IMR-90 (cell line): ENCODE data around the gene C12orf60. TPM values are rescaled to one million over a fixed set of nuclear protein-coding genes. Genes with fewer than 3 reads are reported as not detected.

Experiments
- ATAC-seq: fragments of 200-7000 bp; cut with Tn5 transposase; 2 replicates; pipeline ENCODE4 v1.9.1; 2020; ENCODE audit warnings: low read depth, mild to moderate bottlenecking, moderate library complexity
- BruUV-seq: library from RNA; stranded (reverse); fragments of 400-500 nt; replicated peaks from 2 replicates; lab custom pipeline; 2021; lab: Mats Ljungman, UMichigan
- CTCF ChIA-PET: fragments of 300-600 bp; formaldehyde crosslinking; extraction: SDS; loops from one replicate; lab custom pipeline; 2021; ENCODE audit warnings: antibody characterized with exemption; lab: Yijun Ruan, JAX
- POLR2A ChIA-PET: fragments of 300-600 bp; sonication (Branson Sonifier 250); formaldehyde crosslinking; loops from one replicate; lab custom pipeline; 2022; ENCODE audit warnings: antibody characterized with exemption; ENCODE audit not compliant: unreplicated experiment; lab: Charles Lee
- DNase-seq: peaks from one replicate; pipeline ENCODE4 v3.0.0; 2013
- H2AFZ ChIP-seq: replicated peaks from 2 replicates; pipeline ENCODE3; 2013; ENCODE audit warnings: low read length, mild to moderate bottlenecking; ENCODE audit not compliant: poor library complexity
- H2AK5ac ChIP-seq: 2 replicates; pipeline ENCODE4 v1.6.1; 2013; ENCODE audit warnings: low read depth, low read length, inconsistent platforms
- H2AK9ac ChIP-seq: replicated peaks from 2 replicates; pipeline ENCODE3; 2013; ENCODE audit warnings: mild to moderate bottlenecking, low read depth, low read length, moderate library complexity; ENCODE audit not compliant: poor library complexity
- H2BK120ac ChIP-seq: 2 replicates; pipeline ENCODE4 v1.6.1; 2013; ENCODE audit warnings: low read depth, low read length, inconsistent platforms
- H2BK15ac ChIP-seq: 3 replicates; pipeline ENCODE4 v1.6.1; 2013; ENCODE audit warnings: low read depth, low read length, inconsistent platforms
- H2BK20ac ChIP-seq: 2 replicates; pipeline ENCODE4 v1.6.1; 2013; ENCODE audit warnings: low read depth, mild to moderate bottlenecking, inconsistent platforms, low read length, moderate library complexity
- H2BK5ac ChIP-seq: 2 replicates; pipeline ENCODE4 v1.6.1; 2013; ENCODE audit warnings: mild to moderate bottlenecking, low read depth, low read length, inconsistent platforms; ENCODE audit not compliant: poor library complexity, severe bottlenecking
- H3K14ac ChIP-seq: replicated peaks from 2 replicates; pipeline ENCODE4 v1.6.1; 2013; ENCODE audit warnings: low read depth, low read length, inconsistent platforms
- H3K18ac ChIP-seq: 2 replicates; pipeline ENCODE4 v1.6.1; 2013; ENCODE audit warnings: low read depth, low read length, control low read depth
- H3K23ac ChIP-seq: 2 replicates; pipeline ENCODE4 v1.6.1; 2013; ENCODE audit warnings: low read depth, low read length, inconsistent platforms
- H3K27ac ChIP-seq: 2 replicates; pipeline ENCODE4 v1.5.1; 2013; ENCODE audit warnings: mild to moderate bottlenecking, control low read depth, low read length; ENCODE audit not compliant: insufficient read depth
- H3K27me3 ChIP-seq: 2 replicates; pipeline ENCODE4 v1.6.1; 2013; ENCODE audit warnings: low read length; ENCODE audit not compliant: control insufficient read depth, insufficient read depth
- H3K36me3 ChIP-seq: 2 replicates; pipeline ENCODE4 v1.6.1; 2013; ENCODE audit warnings: low read length, mixed read lengths; ENCODE audit not compliant: control insufficient read depth, insufficient read depth
- H3K4ac ChIP-seq: 2 replicates; pipeline ENCODE4 v1.6.1; 2013; ENCODE audit warnings: low read depth, low read length, inconsistent platforms
- H3K4me1 ChIP-seq: 2 replicates; pipeline ENCODE4 v1.6.1; 2013; ENCODE audit warnings: low read length, mixed read lengths; ENCODE audit not compliant: control insufficient read depth, insufficient read depth
- H3K4me2 ChIP-seq: 2 replicates; pipeline ENCODE4 v1.6.1; 2013; ENCODE audit warnings: low read depth, mild to moderate bottlenecking, control low read depth, low read length, moderate library complexity
- H3K4me3 ChIP-seq: 2 replicates; pipeline ENCODE4 v1.5.1; 2013; ENCODE audit warnings: low read depth, mild to moderate bottlenecking, control low read depth, low read length, moderate library complexity; ENCODE audit not compliant: insufficient read depth
- H3K56ac ChIP-seq: 2 replicates; pipeline ENCODE4 v1.6.1; 2013; ENCODE audit warnings: low read length, inconsistent platforms; ENCODE audit not compliant: insufficient read depth; ENCODE audit errors: extremely low read depth
- H3K79me1 ChIP-seq, 2 experiments: 2 replicates each; pipeline ENCODE4 v1.6.1; 2013; ENCODE audit warnings: low read length in 2 of 2, inconsistent platforms in 1 of 2, low read depth in 1 of 2
- H3K9ac ChIP-seq: 2 replicates; pipeline ENCODE4 v1.6.1; 2013; ENCODE audit warnings: low read depth, low read length, control low read depth
- H3K9me1 ChIP-seq: 2 replicates; pipeline ENCODE4 v1.6.1; 2013; ENCODE audit warnings: low read length, inconsistent platforms; ENCODE audit not compliant: insufficient read depth
- H3K9me3 ChIP-seq: 2 replicates; pipeline ENCODE4 v1.6.1; 2013; ENCODE audit warnings: low read length; ENCODE audit not compliant: control insufficient read depth, insufficient read depth
- H4K20me1 ChIP-seq: 2 replicates; pipeline ENCODE4 v1.6.1; 2013; ENCODE audit warnings: low read length, inconsistent platforms; ENCODE audit not compliant: insufficient read depth
- H4K5ac ChIP-seq: 2 replicates; pipeline ENCODE4 v1.6.1; 2013; ENCODE audit warnings: mild to moderate bottlenecking, low read depth, low read length, control low read depth
- H4K8ac ChIP-seq, 2 experiments: 2 replicates each; pipeline ENCODE4 v1.6.1; 2013; ENCODE audit warnings: low read depth in 2 of 2, low read length in 2 of 2, control low read depth in 1 of 2, inconsistent platforms in 1 of 2
- H4K91ac ChIP-seq: 2 replicates; pipeline ENCODE4 v1.6.1; 2013; ENCODE audit warnings: low read depth, low read length, inconsistent platforms; ENCODE audit not compliant: insufficient read depth
- BHLHE40 ChIP-seq: fragments of 150-350 bp; IDR thresholded peaks from 2 replicates; pipeline ENCODE4 v1.6.1; 2016; ENCODE audit warnings: mild to moderate bottlenecking, low read depth, low read length
- CHD1 ChIP-seq: IDR thresholded peaks from 2 replicates; pipeline ENCODE4 v1.6.1; 2012; ENCODE audit warnings: low read depth, low read length, improper control_type of control experiment
- CTCF ChIP-seq: conservative IDR thresholded peaks from 2 replicates; pipeline ENCODE4 v1.5.1; 2012; ENCODE audit warnings: mild to moderate bottlenecking, low read depth, low read length, improper control_type of control experiment
- ELK1 ChIP-seq: fragments of 150-350 bp; IDR thresholded peaks from 2 replicates; pipeline ENCODE4 v1.6.1; 2016; ENCODE audit warnings: low read depth, mild to moderate bottlenecking, low read length, moderate library complexity, borderline replicate concordance
- MAFK ChIP-seq: IDR thresholded peaks from 2 replicates; pipeline ENCODE4 v1.6.1; 2012; ENCODE audit warnings: low read depth, low read length, improper control_type of control experiment
- MXI1 ChIP-seq: IDR thresholded peaks from 2 replicates; pipeline ENCODE4 v1.6.1; 2012; ENCODE audit warnings: low read depth, mild to moderate bottlenecking, low read length, moderate library complexity, borderline replicate concordance
- NFE2L2 ChIP-seq: fragments of 150-350 bp; IDR thresholded peaks from 2 replicates; pipeline ENCODE4 v1.6.1; 2016; ENCODE audit warnings: low read depth, mild to moderate bottlenecking, low read length
- POLR2A ChIP-seq: IDR thresholded peaks from 2 replicates; pipeline ENCODE4 v1.6.1; 2012; ENCODE audit warnings: mild to moderate bottlenecking, low read depth, low read length
- RCOR1 ChIP-seq: IDR thresholded peaks from 2 replicates; pipeline ENCODE4 v1.6.1; 2012; ENCODE audit warnings: mild to moderate bottlenecking, low read length, improper control_type of control experiment; ENCODE audit not compliant: insufficient replicate concordance
- SMC3 ChIP-seq: fragments of 150-350 bp; IDR thresholded peaks from 2 replicates; pipeline ENCODE4 v1.6.1; 2016; ENCODE audit warnings: low read depth, mild to moderate bottlenecking, antibody characterized with exemption, low read length, moderate library complexity
- WGBS, 2 experiments: methylation state at CpG; one replicate each; pipeline versions ENCODE4 v1.1.5 to v1.1.7; 2013; ENCODE audit warnings: missing lambda C conversion rate in 2 of 2; ENCODE audit not compliant: insufficient read length in 1 of 2; ENCODE audit errors: extremely low coverage in 2 of 2; 5-methylcytosine and 5-hydroxymethylcytosine counted together
- dilution Hi-C: fragments of 300-500 bp; cut with HindIII; formaldehyde crosslinking; loops from one replicate; pipeline ENCODE4 v1.14.3; 2018; ENCODE audit warnings: low sequenced_read_pairs; ENCODE audit not compliant: unreplicated experiment
- in situ Hi-C: fragments of 300-500 bp; cut with MboI; formaldehyde crosslinking; loops from 3 replicates; pipeline ENCODE4 v1.14.3; 2019; ENCODE audit warnings: low sequenced_read_pairs, inconsistent platforms, mixed read lengths
- intact Hi-C: fragments of 100-400 bp; cut with micrococcal nuclease; formaldehyde crosslinking; loops from 2 replicates; pipeline ENCODE4 v1.10.0; 2022
- polyA plus RNA-seq, 3 experiments: library from polyadenylated mRNA; depleted of rRNA; stranded (reverse); fragments of >200 nt; gene quantifications; 2 replicates each; pipeline ENCODE4 v1.2.3, GENCODE V29; 2012; ENCODE audit warnings: low replicate concordance in 1 of 3
- total RNA-seq: library from RNA; depleted of rRNA; stranded (reverse); fragments of >200 nt; gene quantifications from 2 replicates; pipeline ENCODE4 v1.2.3, GENCODE V29; 2012

Gene C12orf60
- total and polyA plus RNA-seq, 2 of the 4 experiments (the other 2 are of a cell fraction): 1.1 TPM

- Histone ChIP-seq H3K4me2 (no peak overlapping the region), H3K4me3 (no peak overlapping the region), H2AFZ (no peak overlapping the region), H2BK120ac (no peak overlapping the region), H4K8ac (no peak overlapping the region), H3K23ac (no peak overlapping the region), H3K4me1 (no peaks in the 10 kb centered on the region), H3K9me1 (0 out of 2 replicates have a peak, but pooled peaks cover 3% of the 10 kb centered on the region), H3K79me1 (no peaks in the 10 kb centered on the region), H3K9ac (no peak overlapping the region), H3K9me3 (no peaks in the 10 kb centered on the region), H3K4ac (no peak overlapping the region), H3K27ac (no peak overlapping the region), H4K91ac (no peak overlapping the region), H2BK20ac (no peak overlapping the region), H4K5ac (no peak overlapping the region), H2AK5ac (no peak overlapping the region), H2BK15ac (no peak overlapping the region), H2BK5ac (no peak overlapping the region), H3K56ac (no peak overlapping the region), H4K20me1 (no peaks in the 10 kb centered on the region), H2AK9ac (no peak overlapping the region), H3K18ac (no peak overlapping the region), H3K36me3 (no peaks in the 10 kb centered on the region), H3K14ac (no peak overlapping the region), H3K27me3 (no peaks in the 10 kb centered on the region)
- BruUV-seq: no TSS peak
- TF ChIP-seq NFE2L2 (no peak), MXI1 (no peak), RCOR1 (no peak), CHD1 (no peak), POLR2A (no peak), CTCF (no peak), MAFK (no peak), BHLHE40 (no peak), SMC3 (no peak), ELK1 (no peak)
- ChIA-PET CTCF (no interaction called here), POLR2A (no interaction called here)
- DNase-seq: peak; percentile 22
- WGBS, 2 experiments: no CpG with 5 or more reads among the region's 1 CpG
- intact Hi-C loops (no loop called here), in situ Hi-C loops (no loop called here), dilution Hi-C loops (no loop called here)
- ATAC-seq: no peak
These were observed 20.7 kb downstream of the C12orf60 start for GRCh38 chr12:14824012-14824634.
